Glutamatergic neuron (in vitro differentiated cells): ENCODE results near the gene RXRG. TPM values are rescaled to one million over a fixed set of nuclear protein-coding genes. Genes with fewer than 3 reads are reported as not detected.

Experiments
- DNase-seq: peaks from one replicate; pipeline ENCODE4 v3.0.0; 2022
- H3K27ac Mint-ChIP-seq: one replicate; pipeline ENCODE4 v1.8.0; 2020; ENCODE audit warnings: mild to moderate bottlenecking, mixed read lengths, inconsistent platforms; ENCODE audit not compliant: unreplicated experiment
- H3K27me3 Mint-ChIP-seq: one replicate; pipeline ENCODE4 v1.8.0; 2020; ENCODE audit warnings: mild to moderate bottlenecking, moderate library complexity, mixed read lengths, inconsistent platforms; ENCODE audit not compliant: unreplicated experiment
- H3K36me3 Mint-ChIP-seq: one replicate; pipeline ENCODE4 v1.8.0; 2020; ENCODE audit warnings: mild to moderate bottlenecking, mixed read lengths, inconsistent platforms; ENCODE audit not compliant: unreplicated experiment
- H3K4me1 Mint-ChIP-seq: one replicate; pipeline ENCODE4 v1.8.0; 2020; ENCODE audit warnings: mild to moderate bottlenecking, low read depth, mixed read lengths, inconsistent platforms; ENCODE audit not compliant: unreplicated experiment
- H3K4me3 Mint-ChIP-seq: one replicate; pipeline ENCODE4 v1.8.0; 2020; ENCODE audit warnings: mild to moderate bottlenecking, mixed read lengths, inconsistent platforms; ENCODE audit not compliant: unreplicated experiment
- H3K9me3 Mint-ChIP-seq: one replicate; pipeline ENCODE4 v1.8.0; 2020; ENCODE audit warnings: mild to moderate bottlenecking, moderate library complexity, mixed read lengths, inconsistent platforms; ENCODE audit not compliant: unreplicated experiment
- total RNA-seq: library from RNA; stranded (reverse); fragmentation: NEBNext Ultra II Directional; extraction: Animal tissue kit (Norgen Biotek cat#: 25700); gene quantifications from one replicate; pipeline ENCODE4 v1.2.1, GENCODE V29; 2021; ENCODE audit not compliant: unreplicated experiment
- TF ChIP-seq, protein P1 (sequence below): fragments of 200-600 bp; sonication (generic); IDR thresholded peaks from one replicate; pipeline ENCODE4 v1.5.0; 2021; ENCODE audit not compliant: partially characterized antibody, unreplicated experiment

Gene RXRG
- total RNA-seq, 1 donor from 2014 or later: 10.4 TPM

GRCh38 chr1:165426745-165427144 is 18.2 kb downstream of the RXRG start:
- peaks cover 29% of the 10 kb centered on the region for H3K4me1 Mint-ChIP-seq
- H3K4me3 Mint-ChIP-seq: no peak overlapping the region
- peaks cover 3% of the 10 kb centered on the region for H3K9me3 Mint-ChIP-seq
- no peak overlapping the region for H3K27ac Mint-ChIP-seq
- H3K36me3 Mint-ChIP-seq: peaks cover 11% of the 10 kb centered on the region
- H3K27me3 Mint-ChIP-seq: peaks cover 7% of the 10 kb centered on the region
- DNase-seq: no peak
- TF ChIP-seq, protein P1, sequence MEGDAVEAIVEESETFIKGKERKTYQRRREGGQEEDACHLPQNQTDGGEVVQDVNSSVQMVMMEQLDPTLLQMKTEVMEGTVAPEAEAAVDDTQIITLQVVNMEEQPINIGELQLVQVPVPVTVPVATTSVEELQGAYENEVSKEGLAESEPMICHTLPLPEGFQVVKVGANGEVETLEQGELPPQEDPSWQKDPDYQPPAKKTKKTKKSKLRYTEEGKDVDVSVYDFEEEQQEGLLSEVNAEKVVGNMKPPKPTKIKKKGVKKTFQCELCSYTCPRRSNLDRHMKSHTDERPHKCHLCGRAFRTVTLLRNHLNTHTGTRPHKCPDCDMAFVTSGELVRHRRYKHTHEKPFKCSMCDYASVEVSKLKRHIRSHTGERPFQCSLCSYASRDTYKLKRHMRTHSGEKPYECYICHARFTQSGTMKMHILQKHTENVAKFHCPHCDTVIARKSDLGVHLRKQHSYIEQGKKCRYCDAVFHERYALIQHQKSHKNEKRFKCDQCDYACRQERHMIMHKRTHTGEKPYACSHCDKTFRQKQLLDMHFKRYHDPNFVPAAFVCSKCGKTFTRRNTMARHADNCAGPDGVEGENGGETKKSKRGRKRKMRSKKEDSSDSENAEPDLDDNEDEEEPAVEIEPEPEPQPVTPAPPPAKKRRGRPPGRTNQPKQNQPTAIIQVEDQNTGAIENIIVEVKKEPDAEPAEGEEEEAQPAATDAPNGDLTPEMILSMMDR: no peak

DNA sequence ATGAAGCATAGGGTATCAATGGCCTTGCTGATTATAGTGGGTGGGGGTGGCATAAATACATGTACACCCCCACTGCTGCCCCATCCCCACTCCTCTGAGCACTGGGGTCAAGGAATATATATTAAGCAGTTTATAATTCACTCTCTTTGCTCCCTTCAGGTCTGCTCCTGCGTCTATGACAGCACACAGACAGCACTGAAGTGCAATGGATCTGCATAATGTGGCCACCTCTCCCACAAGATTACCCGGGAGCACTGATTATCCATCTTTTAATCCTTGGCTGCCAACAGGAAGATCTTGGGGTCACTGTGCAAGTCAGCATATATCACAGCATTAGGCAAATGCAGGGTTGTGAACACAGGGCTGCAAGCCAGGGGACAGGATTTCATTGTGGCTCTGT is 19.3 kb downstream of the RXRG start:
- Mint-ChIP-seq H3K9me3 (peaks cover 1% of the 10 kb centered on the region), H3K27me3 (peaks cover 5% of the 10 kb centered on the region), H3K4me1 (peaks cover 29% of the 10 kb centered on the region), H3K27ac (no peak overlapping the region), H3K36me3 (peaks cover 11% of the 10 kb centered on the region), H3K4me3 (no peak overlapping the region)
- no peak for DNase-seq
- TF ChIP-seq, protein P1: no peak

GRCh38 chr1:165424454-165425216 is 20.3 kb downstream of the RXRG start:
- TF ChIP-seq, protein P1: no peak
- H3K4me1 Mint-ChIP-seq: peaks cover 29% of the 10 kb centered on the region
- no peak for DNase-seq
- H3K27ac Mint-ChIP-seq: no peak overlapping the region
- H3K36me3 Mint-ChIP-seq: peaks cover 11% of the 10 kb centered on the region
- no peak overlapping the region for H3K4me3 Mint-ChIP-seq
- peaks cover 1% of the 10 kb centered on the region for H3K9me3 Mint-ChIP-seq
- H3K27me3 Mint-ChIP-seq: peaks cover 5% of the 10 kb centered on the region

- H3K27ac Mint-ChIP-seq: no peak overlapping the region
- TF ChIP-seq, protein P1: no peak
- H3K9me3 Mint-ChIP-seq: no peaks in the 10 kb centered on the region
- H3K27me3 Mint-ChIP-seq: peaks cover 3% of the 10 kb centered on the region
- no peak overlapping the region for H3K4me3 Mint-ChIP-seq
- peaks cover 29% of the 10 kb centered on the region for H3K4me1 Mint-ChIP-seq
- peaks cover 7% of the 10 kb centered on the region for H3K36me3 Mint-ChIP-seq
- DNase-seq: no peak
Measured at GRCh38 chr1:165423136-165423535, 21.8 kb downstream of the RXRG start.

DNA sequence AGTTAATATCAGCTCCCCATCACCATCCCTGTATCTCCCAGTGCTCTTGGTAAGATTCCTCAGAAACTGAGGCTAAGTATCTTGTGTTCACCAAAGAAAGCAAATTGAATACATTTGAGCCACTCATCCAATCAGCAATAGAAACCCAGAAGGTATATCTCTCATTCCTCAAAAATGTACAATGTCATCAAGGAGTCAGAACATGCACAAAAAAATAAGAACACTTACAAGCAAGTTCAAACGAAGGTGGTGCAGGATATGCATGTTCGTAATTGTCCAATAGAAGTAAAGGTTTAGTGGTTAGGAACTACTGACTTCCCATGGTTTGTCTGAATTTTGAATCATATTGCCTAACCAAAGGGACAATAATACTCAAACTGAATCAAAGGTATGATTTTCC is 24.3 kb downstream of the RXRG start:
- Mint-ChIP-seq H3K4me1 (peaks cover 28% of the 10 kb centered on the region), H3K36me3 (no peaks in the 10 kb centered on the region), H3K9me3 (no peaks in the 10 kb centered on the region), H3K27ac (no peak overlapping the region), H3K4me3 (no peak overlapping the region), H3K27me3 (peaks cover 3% of the 10 kb centered on the region)
- DNase-seq: no peak
- TF ChIP-seq, protein P1: no peak
